SIG-M5 treated with dmso at 0.1 percent for 504 hours (cell line): Measurements from ENCODE around the gene AFAP1L1.
A peak's percentile ranks its signal among the peaks of the same experiment; 100 is the strongest.

Experiments
- DNase-seq: peaks from one replicate; lab custom pipeline; 2025; ENCODE audit not compliant: unreplicated experiment; lab: John Stamatoyannopoulos, UW

The AFAP1L1 gene

GRCh38 chr5:149344151-149344550 lies 72.5 kb downstream of the AFAP1L1 start:
- DNase-seq: no peak

GRCh38 chr5:149345147-149345891 lies 73.7 kb downstream of the AFAP1L1 start, which contains the start of gene GRPEL2:
GRPEL2 (plus strand) TSS chr5:149345499; CDS start chr5:149345540, 41 bp downstream.
- DNase-seq: peak; percentile 97

- peak; percentile 42 for DNase-seq
Measured at GRCh38 chr5:149345892-149346222, 74.2 kb downstream of the AFAP1L1 start.

- no peak for DNase-seq
Measured at GRCh38 chr5:149348518-149348917, 76.9 kb downstream of the AFAP1L1 start.

- no peak for DNase-seq
Measured at GRCh38 chr5:149349382-149349781, 77.7 kb downstream of the AFAP1L1 start.

- DNase-seq: no peak
Measured at GRCh38 chr5:149352169-149352568, 80.5 kb downstream of the AFAP1L1 start.

GRCh38 chr5:149353911-149354310 lies 82.3 kb downstream of the AFAP1L1 start:
- no peak for DNase-seq

- no peak for DNase-seq
Measured at GRCh38 chr5:149355688-149356087, 84.0 kb downstream of the AFAP1L1 start.

GRCh38 chr5:149356391-149356790 lies 84.7 kb downstream of the AFAP1L1 start:
- DNase-seq: no peak

GRCh38 chr5:149357370-149358293 lies 86.0 kb downstream of the AFAP1L1 start, which contains the start of gene PCYOX1L:
PCYOX1L (plus strand) TSS chr5:149358046; CDS start chr5:149358069, 23 bp downstream.
- DNase-seq: peak; percentile 97

- peak; percentile 80 for DNase-seq
Measured at GRCh38 chr5:149358294-149358651, 86.6 kb downstream of the AFAP1L1 start.

- no peak for DNase-seq
Measured at GRCh38 chr5:149358868-149359495, 87.3 kb downstream of the AFAP1L1 start.

GRCh38 chr5:149360272-149360671 lies 88.6 kb downstream of the AFAP1L1 start:
- DNase-seq: peak; percentile 44

GRCh38 chr5:149362541-149362940 lies 90.9 kb downstream of the AFAP1L1 start:
- no peak for DNase-seq

GRCh38 chr5:149363358-149363757 lies 91.7 kb downstream of the AFAP1L1 start:
- peak; percentile 31 for DNase-seq

GRCh38 chr5:149363936-149364335 lies 92.3 kb downstream of the AFAP1L1 start:
- DNase-seq: no peak

- no peak for DNase-seq
Measured at GRCh38 chr5:149364719-149365118, 93.1 kb downstream of the AFAP1L1 start.

- no peak for DNase-seq
Measured at GRCh38 chr5:149365418-149365817, 93.8 kb downstream of the AFAP1L1 start.

- no peak for DNase-seq
Measured at GRCh38 chr5:149366169-149366729, 94.6 kb downstream of the AFAP1L1 start.

- peak; percentile 60 for DNase-seq
Measured at GRCh38 chr5:149367249-149367971, 95.8 kb downstream of the AFAP1L1 start.
